Stimulated activated CD8-positive, alpha-beta memory T cell treated with anti-CD3 and anti-CD28 coated beads, Interleukin-7, amount 100 ng/mL, for 4 hours (primary cell): ENCODE data around the gene MRPS18A.
"Not testable (repeated sequence)": the region's sequence is repeated elsewhere in the genome, so short reads cannot be mapped to it uniquely, and the experiment has no call there.

ENCODE experiments used
- DNase-seq, 2 donors: peaks; one replicate each; pipeline ENCODE4 v3.0.0-alpha.2; 2020; ENCODE audit warnings: low read depth in 2 of 2

Gene MRPS18A

DNA sequence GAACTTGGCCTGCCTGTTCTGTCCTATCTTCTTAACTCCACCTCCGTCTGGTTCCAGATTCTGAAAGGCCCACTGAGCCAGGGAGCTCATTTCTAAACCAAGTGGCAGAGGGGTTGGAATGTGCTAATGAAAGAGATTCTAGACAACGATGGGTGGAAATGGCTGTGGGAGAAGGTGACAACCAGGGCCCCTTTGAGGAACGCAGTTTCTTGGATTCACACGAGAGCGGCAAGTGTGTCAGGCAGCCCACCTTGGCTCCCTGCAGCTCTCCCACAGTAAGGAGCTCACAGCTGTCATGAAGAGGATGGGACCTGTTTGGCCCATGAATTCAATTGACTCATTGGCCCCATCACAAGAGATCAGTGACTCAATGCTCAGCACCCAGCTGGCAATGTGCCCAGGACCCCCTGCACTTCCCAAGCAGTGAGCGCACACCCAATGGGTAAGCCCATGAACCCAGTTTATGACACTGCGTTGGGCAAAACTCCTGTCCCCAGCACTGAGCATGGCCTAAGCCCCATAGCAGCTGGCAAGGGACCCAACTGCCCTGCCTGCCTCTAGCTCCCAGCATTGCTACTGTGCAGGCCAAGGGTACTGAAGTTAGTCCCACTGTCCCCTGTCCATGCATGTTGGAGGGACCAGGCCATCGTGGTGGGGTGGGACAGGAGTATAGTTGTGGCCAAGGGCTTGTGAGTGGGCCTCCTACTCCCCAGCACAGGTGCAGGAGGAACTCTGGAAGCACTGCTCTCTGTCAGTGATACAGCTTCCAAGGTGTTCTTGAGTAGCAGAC is 16.4 kb downstream of the MRPS18A start:
- DNase-seq: no peak

GRCh38 chr6:43670623-43670986 is 17.0 kb downstream of the MRPS18A start:
- DNase-seq: no peak

DNA sequence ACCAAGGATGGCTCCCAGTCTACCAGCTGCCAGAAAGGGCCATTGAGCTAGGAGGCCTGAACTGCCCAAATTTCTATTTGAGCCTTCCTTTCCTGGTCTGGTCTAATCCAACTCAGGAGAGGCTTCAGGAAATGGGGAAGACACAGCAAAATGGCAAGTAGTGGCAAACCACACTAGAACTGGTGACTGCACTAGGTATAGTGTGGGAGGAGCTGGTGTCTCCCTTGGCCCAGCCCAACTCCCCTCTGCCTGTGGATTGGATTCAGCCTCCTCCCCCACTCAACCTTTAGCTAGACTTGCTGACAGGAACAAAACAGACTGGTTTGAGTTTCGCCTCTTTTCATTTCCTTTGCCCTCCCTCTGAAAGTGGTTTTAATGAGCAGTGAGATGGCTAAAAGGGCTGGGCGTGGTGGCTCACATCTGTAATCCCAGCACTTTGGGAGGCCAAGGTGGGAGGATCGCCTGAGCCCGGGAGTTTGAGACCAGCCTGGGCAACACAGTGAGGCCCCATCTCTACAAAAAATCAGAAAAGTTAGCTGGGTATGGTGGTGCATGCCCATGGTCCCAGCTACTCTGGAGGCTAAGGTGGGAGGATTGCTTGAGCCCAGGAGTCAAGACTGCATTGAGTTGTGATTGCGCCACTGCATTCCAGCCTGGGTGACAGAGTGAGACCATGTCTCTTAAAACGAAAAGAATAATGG is 17.5 kb downstream of the MRPS18A start:
- DNase-seq: no peak

- DNase-seq: no peak
Measured at GRCh38 chr6:43669050-43669921, 18.3 kb downstream of the MRPS18A start.

GRCh38 chr6:43668151-43669028 is 19.2 kb downstream of the MRPS18A start:
- DNase-seq: peak in 1 of 2 donors; percentile 15

DNA sequence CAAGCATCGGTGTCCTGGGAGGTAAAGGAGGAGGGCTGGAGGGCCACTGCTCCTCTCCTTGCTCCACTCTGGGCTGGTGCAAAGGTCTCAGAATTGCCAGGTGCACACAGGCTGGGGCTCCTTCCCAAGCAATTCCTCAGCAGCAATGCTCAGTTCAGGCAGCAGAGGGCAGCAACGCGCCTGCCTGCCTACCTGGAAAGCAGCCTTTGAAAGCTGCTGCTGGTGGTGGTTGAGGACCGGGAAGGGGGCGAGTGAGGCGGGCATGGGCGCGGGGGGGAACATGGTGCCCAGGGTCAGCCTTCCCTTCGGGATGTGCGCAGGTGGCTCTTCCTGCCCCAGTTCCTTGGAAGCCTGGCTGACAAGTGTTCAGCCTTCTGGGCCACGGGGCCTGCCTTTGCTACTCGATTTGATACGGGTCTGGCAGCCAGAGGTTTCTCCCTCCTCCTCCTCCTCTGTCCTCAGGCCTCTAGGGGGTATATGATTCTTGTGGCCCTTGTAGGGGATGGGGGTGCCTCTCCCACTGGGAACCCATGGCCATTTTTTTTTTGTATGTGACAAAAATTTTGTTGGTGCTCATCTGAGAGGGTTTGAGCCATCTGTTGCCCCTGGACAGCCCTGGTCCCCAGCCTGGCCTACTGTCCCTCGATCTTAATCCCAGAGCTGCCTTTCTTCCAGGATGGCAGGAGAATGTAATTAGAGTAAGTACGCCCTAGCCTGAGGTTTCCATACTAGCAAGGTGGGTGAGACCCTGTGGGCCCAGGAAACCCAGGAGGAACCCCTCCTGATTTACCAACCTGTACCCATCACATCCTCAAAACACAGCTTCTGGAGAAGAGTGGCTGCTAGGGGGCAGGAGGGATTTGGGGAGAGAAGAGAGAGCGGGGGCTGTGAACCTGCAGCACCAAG is 20.1 kb downstream of the MRPS18A start:
- peak; percentile 41 to 64 for DNase-seq

- no peak for DNase-seq
Measured at GRCh38 chr6:43666196-43666920, 21.2 kb downstream of the MRPS18A start.

- no peak for DNase-seq
Measured at GRCh38 chr6:43665376-43665775, 22.2 kb downstream of the MRPS18A start.

- not testable (repeated sequence) for DNase-seq
Measured at GRCh38 chr6:43662948-43663347, 24.6 kb downstream of the MRPS18A start.

GRCh38 chr6:43658161-43658560 is 29.4 kb downstream of the MRPS18A start:
- DNase-seq: no peak

- DNase-seq: no peak
Measured at GRCh38 chr6:43657221-43657802, 30.3 kb downstream of the MRPS18A start.

DNA sequence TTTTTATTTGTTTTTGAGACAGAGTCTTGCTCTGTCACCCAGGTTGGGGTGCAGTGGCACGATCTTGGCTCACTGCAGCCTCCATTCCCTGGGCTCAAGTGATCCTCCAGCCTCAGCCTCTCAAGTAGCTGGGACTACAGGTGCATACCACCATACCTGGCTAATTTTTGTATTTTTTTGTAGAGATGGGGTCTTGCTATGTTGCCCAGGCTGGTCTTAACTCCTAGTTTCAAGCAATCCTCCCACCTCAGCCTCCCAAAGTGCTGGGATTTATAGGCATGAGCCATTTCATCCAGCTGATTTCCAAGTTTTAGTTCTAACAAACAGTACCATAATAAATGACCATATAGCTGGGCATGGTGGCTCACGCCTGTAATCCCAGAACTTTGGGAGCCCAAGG is 34.8 kb downstream of the MRPS18A start:
- DNase-seq: not testable (repeated sequence)

DNA sequence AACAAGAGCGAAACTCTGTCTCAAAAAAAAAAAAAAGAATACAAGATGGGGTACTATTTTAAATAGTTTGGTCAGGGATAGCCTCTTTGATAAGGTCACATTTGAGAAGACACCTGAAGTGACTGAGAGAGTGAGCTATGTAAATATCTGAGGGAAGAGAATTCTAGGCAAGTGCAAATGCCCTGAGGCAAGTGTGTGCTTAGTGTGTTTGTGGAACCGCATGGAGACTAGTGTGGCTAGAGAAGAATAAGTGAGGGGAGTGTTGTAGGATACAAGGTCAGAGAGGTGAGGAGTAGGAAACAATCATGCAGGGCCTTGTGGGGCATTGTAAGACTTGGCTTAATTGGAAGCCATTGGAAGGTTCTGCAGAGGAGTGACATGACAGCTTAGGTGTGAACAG is 39.3 kb downstream of the MRPS18A start:
- DNase-seq: no peak

DNA sequence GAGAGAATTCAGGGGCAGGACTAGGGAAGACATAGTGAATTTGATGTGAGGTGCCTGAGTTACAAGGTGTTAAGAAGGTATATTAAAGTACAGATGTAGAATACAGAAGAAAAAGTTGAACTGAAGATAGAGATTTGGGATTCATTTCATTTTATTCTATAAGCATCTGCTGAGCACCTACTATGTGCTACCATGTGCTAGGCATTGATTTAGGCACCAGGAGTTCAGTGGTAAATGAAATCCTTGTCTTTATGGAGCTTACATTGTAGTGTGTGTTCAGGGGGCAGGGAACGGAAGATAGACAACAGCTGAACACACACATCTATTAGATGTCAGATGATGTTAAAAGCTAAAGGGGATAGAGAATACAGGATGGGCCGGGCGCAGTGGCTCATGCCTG is 40.0 kb downstream of the MRPS18A start:
- DNase-seq: no peak

- DNase-seq: no peak
Measured at GRCh38 chr6:43645613-43645964, 42.0 kb downstream of the MRPS18A start.

DNA sequence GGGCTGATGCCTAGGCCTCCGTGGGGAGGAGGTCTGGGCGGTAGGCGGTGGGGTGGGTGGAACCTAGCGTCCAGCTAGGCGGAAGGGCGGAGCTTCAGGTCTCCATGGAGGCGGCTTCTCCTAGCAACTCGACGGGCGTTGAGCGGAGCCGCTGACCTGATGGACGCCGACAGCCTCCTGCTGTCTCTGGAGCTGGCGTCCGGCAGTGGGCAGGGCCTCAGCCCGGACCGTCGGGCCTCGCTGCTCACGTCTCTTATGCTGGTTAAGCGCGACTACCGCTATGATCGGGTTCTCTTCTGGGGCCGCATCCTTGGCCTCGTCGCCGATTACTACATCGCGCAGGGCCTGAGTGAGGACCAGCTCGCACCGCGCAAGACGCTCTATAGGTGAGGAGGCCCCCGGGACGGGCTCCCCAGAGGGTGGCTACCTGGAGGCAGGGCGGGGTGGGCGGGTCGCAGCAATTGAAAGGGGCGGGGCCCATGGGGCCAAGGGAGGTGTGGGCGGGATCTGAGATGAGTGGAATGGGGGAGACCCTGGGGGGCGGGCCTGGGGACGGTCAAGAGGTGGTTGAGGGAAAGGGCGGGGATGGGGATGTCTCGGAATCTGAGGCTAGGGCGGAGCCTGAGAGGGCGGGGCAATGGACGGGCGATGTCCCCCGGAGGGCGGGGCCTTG is 42.5 kb downstream of the MRPS18A start, which contains the start of gene RSPH9:
TSS of gene RSPH9 (plus strand) at position 97 of the 673 bp plus-strand sequence. CDS start at position 160, 63 bp downstream.
- DNase-seq: peak; percentile 23 to 53

DNA sequence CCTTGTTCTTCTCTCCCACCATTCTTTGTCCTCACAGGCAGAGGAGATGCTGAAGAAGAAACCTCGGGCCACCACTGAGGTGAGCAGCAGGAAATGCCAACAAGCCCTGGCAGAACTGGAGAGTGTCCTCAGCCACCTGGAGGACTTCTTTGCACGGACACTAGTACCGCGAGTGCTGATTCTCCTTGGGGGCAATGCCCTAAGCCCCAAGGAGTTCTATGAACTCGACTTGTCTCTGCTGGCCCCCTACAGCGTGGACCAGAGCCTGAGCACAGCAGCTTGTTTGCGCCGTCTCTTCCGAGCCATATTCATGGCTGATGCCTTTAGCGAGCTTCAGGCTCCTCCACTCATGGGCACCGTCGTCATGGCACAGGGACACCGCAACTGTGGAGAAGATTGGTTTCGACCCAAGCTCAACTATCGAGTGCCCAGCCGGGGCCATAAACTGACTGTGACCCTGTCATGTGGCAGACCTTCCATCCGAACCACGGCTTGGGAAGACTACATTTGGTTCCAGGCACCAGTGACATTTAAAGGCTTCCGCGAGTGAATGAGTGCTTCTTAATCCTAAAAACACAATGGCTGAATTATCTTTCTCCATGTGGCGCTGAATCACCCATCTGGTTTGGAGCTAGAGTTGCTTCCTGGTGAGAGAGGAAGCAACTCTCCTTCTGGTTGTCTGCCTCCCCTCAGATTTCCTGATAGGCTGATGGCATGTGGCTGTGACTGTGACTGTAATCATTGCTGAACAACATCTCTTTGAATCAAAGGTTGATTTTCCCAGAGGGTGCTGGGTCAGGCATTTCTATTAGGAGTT is 47.4 kb downstream of the MRPS18A start:
- DNase-seq: no peak

DNA sequence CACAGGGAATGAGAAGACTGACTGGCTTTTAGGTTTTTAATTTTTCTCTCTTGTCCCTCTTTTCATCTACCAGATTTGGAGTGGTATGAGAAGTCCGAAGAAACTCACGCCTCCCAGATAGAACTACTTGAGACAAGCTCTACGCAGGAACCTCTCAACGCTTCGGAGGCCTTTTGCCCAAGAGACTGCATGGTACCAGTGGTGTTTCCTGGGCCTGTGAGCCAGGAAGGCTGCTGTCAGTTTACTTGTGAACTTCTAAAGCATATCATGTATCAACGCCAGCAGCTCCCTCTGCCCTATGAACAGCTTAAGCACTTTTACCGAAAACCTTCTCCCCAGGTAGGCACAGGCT is 51.3 kb downstream of the MRPS18A start:
- no peak for DNase-seq
